ENCODE data around the gene HNRNPUL2. TPM values are rescaled to one million over a fixed set of nuclear protein-coding genes. Genes with fewer than 3 reads are reported as not detected.
A peak's percentile ranks its signal among the peaks of the same experiment; 100 is the strongest.

The HNRNPUL2 gene
- total and polyA plus RNA-seq, 9 of the 15 experiments (the other 6 are each of a cell fraction or from before 2014, with no cell fraction given): 0.89 to 44.3 (median 15.2) TPM

- peak in 1 of 3 experiments; percentile 85; a peak in 2 of 6 replicates for TF ChIP-seq ZBTB11 (CRISPR knock-in tag; IDR thresholded peaks at IDR 0.05)
- TF ChIP-seq SIN3B (IDR thresholded peaks at IDR 0.05; ENCODE audit: low read depth): peak; percentile 83
- TF ChIP-seq CEBPG (CRISPR knock-in tag; IDR thresholded peaks at IDR 0.05): no peak
- TF ChIP-seq CEBPG (tag; conservative IDR thresholded peaks at IDR 0.05 in 1 of 2, IDR thresholded peaks at IDR 0.05 in 1 of 2): no peak; a peak in 1 of 4 replicates
- peak in 1 of 2 experiments; percentile 51; a peak in 2 of 4 replicates for TF ChIP-seq UBTF (IDR thresholded peaks at IDR 0.05; ENCODE audit: borderline replicate concordance in 1 of 2, low read depth in 2 of 2, low read length in 2 of 2)
- no peak for TF ChIP-seq CCAR2 (IDR thresholded peaks at IDR 0.05; ENCODE audit: low read depth, low read length)
- peak; percentile 81 for TF ChIP-seq ATF7 (IDR thresholded peaks at IDR 0.05)
- no peak for TF ChIP-seq FOXM1 (IDR thresholded peaks at IDR 0.05; ENCODE audit: low read depth)
- peak; percentile 75 for TF ChIP-seq FOXM1 (CRISPR knock-in tag; IDR thresholded peaks at IDR 0.05; ENCODE audit: low read depth)
- 0 out of 2 replicates have a peak, but pooled peaks have one; percentile 41 for TF ChIP-seq ZNF584 (CRISPR knock-in tag; IDR thresholded peaks at IDR 0.05; ENCODE audit: low read depth)
- peak; percentile 99 for TF ChIP-seq L3MBTL2 (IDR thresholded peaks at IDR 0.05)
- peak; percentile 15 for TF ChIP-seq NEUROD1 (IDR thresholded peaks at IDR 0.05; ENCODE audit: borderline replicate concordance, low read depth, low read length, partially characterized antibody)
- no peak; the same call in 1 of the 2 replicates for TF ChIP-seq TEAD4 (IDR thresholded peaks at IDR 0.05; ENCODE audit: low read length)
- no peak for TF ChIP-seq TEAD4 (CRISPR knock-in tag; IDR thresholded peaks at IDR 0.05; ENCODE audit: borderline replicate concordance)
- 0 out of 2 replicates have a peak, but pooled peaks have one; percentile 16 for TF ChIP-seq ZNF583 (CRISPR knock-in tag; IDR thresholded peaks at IDR 0.05)
- TF ChIP-seq BHLHE40 (IDR thresholded peaks at IDR 0.05; ENCODE audit: low read length): peak; percentile 83
- peak; percentile 89 for TF ChIP-seq MBD2 (IDR thresholded peaks at IDR 0.05; ENCODE audit: borderline replicate concordance, low read depth)
- TF ChIP-seq MNT (conservative IDR thresholded peaks at IDR 0.05): peak; percentile 46 to 81; a peak in 3 of 4 replicates
- peak; percentile 98 for TF ChIP-seq POLR2G (IDR thresholded peaks at IDR 0.05; ENCODE audit: low read depth, low read length)
- TF ChIP-seq ZNF239 (CRISPR knock-in tag; IDR thresholded peaks at IDR 0.05): peak; percentile 11; the same call in 1 of the 2 replicates
Observed at GRCh38 chr11:62727165-62727871, at the start of gene HNRNPUL2 (continued).
